Common myeloid progenitor, CD34-positive (primary cell): ENCODE results near the gene COA5. TPM values are rescaled to one million over a fixed set of nuclear protein-coding genes. Genes with fewer than 3 reads are reported as not detected.

Experiments used
- CTCF ChIA-PET: fragments of 350-600 bp; sonication (Branson Sonifier 250); formaldehyde crosslinking; loops from one replicate; lab custom pipeline; 2021; ENCODE audit warnings: antibody characterized with exemption; lab: Charles Lee
- POLR2A ChIA-PET: fragments of 350-600 bp; sonication (Branson Sonifier 250); formaldehyde crosslinking; loops from one replicate; lab custom pipeline; 2021; ENCODE audit warnings: antibody characterized with exemption; lab: Charles Lee
- DNase-seq, 3 donors: peaks; one replicate each; pipeline versions ENCODE4 v3.0.0 to v3.0.0-alpha.2; 2013
- H3K27ac ChIP-seq, 2 experiments: 1 replicate in 1 of 2; 2 replicates in 1 of 2; pipeline ENCODE4 v1.7.0; 2013; ENCODE audit warnings: inconsistent platforms in 2 of 2, low read length in 2 of 2, mild to moderate bottlenecking in 2 of 2, low read depth in 1 of 2, moderate library complexity in 1 of 2; ENCODE audit not compliant: severe bottlenecking in 2 of 2, insufficient read depth in 1 of 2, poor library complexity in 1 of 2
- H3K27me3 ChIP-seq, 5 experiments: replicated peaks in 2 of 5; 1 replicate in 3 of 5; 2 replicates in 2 of 5; pipeline versions ENCODE4 v1.6.1 to v1.7.0; 2013; ENCODE audit warnings: low read length in 4 of 5, mild to moderate bottlenecking in 2 of 5, moderate library complexity in 2 of 5, inconsistent platforms in 1 of 5; ENCODE audit not compliant: insufficient read depth in 5 of 5, control insufficient read depth in 4 of 5
- H3K36me3 ChIP-seq, 4 experiments: 1 replicate in 2 of 4; 2 replicates in 2 of 4; pipeline versions ENCODE4 v1.6.1 to v1.7.0; 2013; ENCODE audit warnings: low read length in 3 of 4, control low read depth in 1 of 4, mild to moderate bottlenecking in 1 of 4; ENCODE audit not compliant: control insufficient read depth in 4 of 4, insufficient read depth in 4 of 4
- H3K4me1 ChIP-seq, 4 experiments: 1 replicate in 3 of 4; 2 replicates in 1 of 4; pipeline versions ENCODE4 v1.6.1 to v1.7.1; 2013; ENCODE audit warnings: low read length in 3 of 4, mild to moderate bottlenecking in 3 of 4, control low read depth in 1 of 4, inconsistent platforms in 1 of 4, moderate library complexity in 1 of 4; ENCODE audit not compliant: control insufficient read depth in 4 of 4, insufficient read depth in 4 of 4; ENCODE audit errors: control extremely low read depth in 1 of 4
- H3K4me3 ChIP-seq, 7 experiments: 1 replicate in 4 of 7; 2 replicates in 3 of 7; pipeline versions ENCODE4 v1.5.1 to v1.7.0; 2013; ENCODE audit warnings: mild to moderate bottlenecking in 7 of 7, low read length in 6 of 7, moderate library complexity in 6 of 7, inconsistent platforms in 2 of 7, low read depth in 2 of 7, control low read depth in 1 of 7; ENCODE audit not compliant: insufficient read depth in 4 of 7, control insufficient read depth in 1 of 7; ENCODE audit errors: extremely low read depth in 1 of 7
- H3K9me3 ChIP-seq, 5 experiments: 1 replicate in 4 of 5; 2 replicates in 1 of 5; pipeline versions ENCODE4 v1.6.1 to v1.7.1; 2013; ENCODE audit warnings: low read length in 4 of 5, mild to moderate bottlenecking in 2 of 5, inconsistent platforms in 1 of 5, low read depth in 1 of 5, moderate library complexity in 1 of 5; ENCODE audit not compliant: control insufficient read depth in 4 of 5, insufficient read depth in 2 of 5; ENCODE audit errors: control extremely low read depth in 1 of 5
- WGBS: methylation state at CpG from one replicate; pipeline ENCODE4 v1.1.5; 2013; ENCODE audit not compliant: insufficient coverage; 5-methylcytosine and 5-hydroxymethylcytosine counted together
- polyA plus RNA-seq: library from polyadenylated mRNA; unstranded; fragments of 120-200 nt; gene quantifications from one replicate; pipeline ENCODE4 v1.2.1, GENCODE V29; 2013

Gene COA5, protein sequence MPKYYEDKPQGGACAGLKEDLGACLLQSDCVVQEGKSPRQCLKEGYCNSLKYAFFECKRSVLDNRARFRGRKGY
- polyA plus RNA-seq, result 52.0 TPM

DNA sequence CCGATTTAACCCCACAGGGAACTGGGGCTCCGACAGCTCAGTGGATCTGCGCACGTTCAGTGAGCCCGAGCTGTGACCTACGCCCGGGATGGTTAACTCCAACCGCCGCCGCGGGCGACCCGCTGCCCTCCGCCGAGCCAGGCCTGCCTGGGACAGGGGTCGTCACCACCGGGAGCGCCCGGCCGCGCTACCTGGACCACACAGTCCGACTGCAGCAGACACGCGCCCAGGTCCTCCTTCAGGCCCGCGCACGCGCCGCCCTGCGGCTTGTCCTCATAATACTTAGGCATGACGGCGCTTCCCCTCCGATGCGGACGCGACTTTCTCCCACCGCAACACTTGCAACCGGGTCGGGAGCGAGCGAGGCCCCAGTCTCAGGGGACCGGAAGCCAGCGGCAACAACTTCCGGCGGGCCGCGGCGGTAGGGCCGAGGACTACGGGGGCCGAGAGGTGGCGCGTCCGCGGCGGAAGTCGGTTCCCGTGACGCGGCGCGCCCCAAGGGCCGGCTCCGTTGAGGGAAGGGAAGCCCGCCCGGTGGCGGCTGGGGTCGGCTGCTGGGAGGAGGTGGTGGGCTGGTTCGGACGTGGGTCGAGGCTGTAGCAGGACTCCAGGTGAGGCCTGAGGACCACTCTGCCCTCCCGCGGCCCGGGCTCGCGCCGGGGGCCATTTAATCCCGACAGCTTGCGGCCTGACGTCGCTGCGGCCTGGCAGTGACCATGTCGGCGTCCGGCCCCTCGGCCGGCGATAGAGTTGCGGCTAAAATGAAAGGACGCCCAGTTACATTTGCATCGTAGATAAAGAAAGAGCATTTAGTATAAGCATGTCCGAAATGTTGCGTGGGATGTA, at the start of gene COA5, which contains the start of gene UNC50:
Gene COA5, minus strand, starts transcription at position 397 of the 846 bp plus-strand sequence. Its CDS starts 107 bp downstream, at position 290.
Gene UNC50, plus strand, starts transcription at position 474 of the 846 bp plus-strand sequence. CDS start 1,171 bp downstream, outside the sequence.
- ChIA-PET POLR2A (interaction anchor here (1.0 kb wide), 1 partner anchor 15 kb away, joined by 5 read pairs; no protein-coding TSS in a partner anchor), CTCF (interaction anchor here (1.0 to 1.2 kb wide), 2 partner anchors 10 to 213 kb away, joined by 3 read pairs; no protein-coding TSS in a partner anchor)
- peaks cover 4 to 25% (median 17%) of the 10 kb centered on the region in 4 experiments for H3K36me3 ChIP-seq
- peak within 1 kb of the TSS; percentile 97 to 99 for H3K27ac ChIP-seq
- H3K27me3 ChIP-seq, result no peaks in the 10 kb centered on the region
- WGBS, result under 1% methylated on average over 76 of the region's 93 CpGs
- H3K4me1 ChIP-seq, result peaks cover 20 to 38% (median 32%) of the 10 kb centered on the region in 4 experiments
- peak; percentile 96 to 98 (median 98) for DNase-seq
- H3K9me3 ChIP-seq, result no peaks in the 10 kb centered on the region
- peak within 1 kb of the TSS; percentile 75 to 95 (median 92) for H3K4me3 ChIP-seq

- peak in 1 of 3 donors; percentile 10 for DNase-seq
- Histone ChIP-seq H3K27me3 (no peaks in the 10 kb centered on the region), H3K27ac (no peak overlapping the region), H3K4me3 (no peak overlapping the region), H3K36me3 (peaks cover 0 to 6% (median 6%) of the 10 kb centered on the region in 4 experiments), H3K4me1 (peaks cover 2 to 20% (median 11%) of the 10 kb centered on the region in 4 experiments), H3K9me3 (peaks cover 0 to 6% (median 0%) of the 10 kb centered on the region in 5 experiments)
- 100% methylated on average over 4 of the region's 4 CpGs for WGBS
- ChIA-PET POLR2A (interaction anchor here (0.6 kb wide), 1 partner anchor 165 kb away, joined by 14 read pairs; no protein-coding TSS in a partner anchor), CTCF (interaction anchor here (0.7 kb wide), 1 partner anchor 541 kb away, joined by 3 read pairs; no protein-coding TSS in a partner anchor)
Observed at GRCh38 chr2:98656800-98657199, 48.5 kb upstream of the COA5 start.

- CTCF ChIA-PET, result no interaction called here
- H3K4me1 ChIP-seq, result peaks cover 2 to 20% (median 11%) of the 10 kb centered on the region in 4 experiments
Observed at GRCh38 chr2:98654699-98655495, 46.6 kb upstream of the COA5 start.

GRCh38 chr2:98650998-98651397, 42.7 kb upstream of the COA5 start:
- Histone ChIP-seq H3K4me3 (no peak overlapping the region), H3K36me3 (peaks cover 0 to 10% (median 6%) of the 10 kb centered on the region in 4 experiments), H3K27ac (no peak overlapping the region), H3K27me3 (no peaks in the 10 kb centered on the region), H3K4me1 (peaks cover 2 to 20% (median 11%) of the 10 kb centered on the region in 4 experiments), H3K9me3 (no peaks in the 10 kb centered on the region)
- ChIA-PET CTCF (interaction anchor here (1.0 kb wide), 2 partner anchors 156 to 186 kb away, joined by 3 to 4 read pairs; no protein-coding TSS in a partner anchor), POLR2A (no interaction called here)
- WGBS, result no CpG with 5 or more reads among the region's 1 CpG
- no peak for DNase-seq

More at GRCh38 chr2:98654699-98655495, 46.6 kb upstream of the COA5 start:
- peak overlapping the region in 1 of 7 experiments; percentile 16 for H3K4me3 ChIP-seq
- H3K27me3 ChIP-seq, result no peaks in the 10 kb centered on the region
- DNase-seq, result peak; percentile 70 to 87 (median 85)
- POLR2A ChIA-PET, result no interaction called here
- peak overlapping the region; percentile 6 to 54 for H3K27ac ChIP-seq
- H3K36me3 ChIP-seq, result peaks cover 0 to 6% (median 0%) of the 10 kb centered on the region in 4 experiments
- WGBS, result 20% methylated on average over 1 of the region's 3 CpGs
- no peaks in the 10 kb centered on the region for H3K9me3 ChIP-seq

GRCh38 chr2:98649992-98650375, 41.7 kb upstream of the COA5 start:
- CTCF ChIA-PET, result interaction anchor here (1.0 to 2.2 kb wide), 11 partner anchors 12 to 530 kb away, joined by 3 to 34 read pairs (median 5); no protein-coding TSS in a partner anchor
- H3K9me3 ChIP-seq, result no peaks in the 10 kb centered on the region
- no peaks in the 10 kb centered on the region for H3K27me3 ChIP-seq
- WGBS, result no CpG with 5 or more reads among the region's 1 CpG
- no peak overlapping the region for H3K27ac ChIP-seq
- no peak overlapping the region for H3K4me3 ChIP-seq
- POLR2A ChIA-PET, result no interaction called here
- peaks cover 0 to 10% (median 6%) of the 10 kb centered on the region in 4 experiments for H3K36me3 ChIP-seq
- H3K4me1 ChIP-seq, result peaks cover under 1 to 14% (median 7%) of the 10 kb centered on the region in 4 experiments
- no peak for DNase-seq
